Upper lobe of left lung (tissue), 6 donors: Measurements from ENCODE around the gene AKAP11. TPM values are rescaled to one million over a fixed set of nuclear protein-coding genes. Genes with fewer than 3 reads are reported as not detected.

Experiments used
- ATAC-seq, 2 donors: fragments of 200-7000 bp; cut with Tn5 transposase; one replicate each; pipeline ENCODE4 v1.9.1; 2022; ENCODE audit warnings: mild to moderate bottlenecking in 2 of 2, moderate library complexity in 2 of 2; ENCODE audit not compliant: low FRiP score in 2 of 2
- DNase-seq, 2 donors: peaks; one replicate each; pipeline ENCODE4 v3.0.0-alpha.2; 2019 to 2020
- H3K27ac ChIP-seq, 4 donors: fragments of 200-600 bp; sonication (generic); one replicate each; pipeline ENCODE4 v1.5.1; 2016 to 2019
- H3K27me3 ChIP-seq, 4 donors: fragments of 200-600 bp; sonication (generic); one replicate each; pipeline ENCODE4 v1.5.1; 2017 to 2019
- H3K36me3 ChIP-seq, 4 donors: fragments of 200-600 bp; sonication (generic); one replicate each; pipeline ENCODE4 v1.5.1; 2016 to 2019
- H3K4me1 ChIP-seq, 4 donors: fragments of 200-600 bp; sonication (generic); one replicate each; pipeline ENCODE4 v1.5.1; 2018 to 2019
- H3K4me3 ChIP-seq, 4 donors: fragments of 200-600 bp; sonication (generic); one replicate each; pipeline ENCODE4 v1.5.1; 2017 to 2019; ENCODE audit warnings: mild to moderate bottlenecking in 2 of 4, moderate library complexity in 1 of 4
- H3K9me3 ChIP-seq, 4 donors: fragments of 200-600 bp; sonication (generic); one replicate each; pipeline ENCODE4 v1.5.1; 2018 to 2019
- EP300 ChIP-seq, 4 donors: sonication (generic); formaldehyde crosslinking; IDR thresholded peaks; one replicate each; pipeline ENCODE4 v1.5.1; 2017; ENCODE audit warnings: antibody characterized with exemption in 4 of 4, control low read depth in 2 of 4
- POLR2A ChIP-seq, 4 donors: fragments of 450-650 bp; IDR thresholded peaks; one replicate each; pipeline ENCODE4 v1.5.1; 2016 to 2017; ENCODE audit warnings: antibody characterized with exemption in 4 of 4, mild to moderate bottlenecking in 2 of 4
- POLR2AphosphoS5 ChIP-seq, 2 donors: sonication (generic); formaldehyde crosslinking; IDR thresholded peaks; one replicate each; pipeline ENCODE4 v1.5.1; 2017; ENCODE audit warnings: antibody characterized with exemption in 2 of 2
- WGBS, 2 donors: methylation state at CpG; one replicate each; pipeline ENCODE4 v1.1.5; 2017 to 2018; 5-methylcytosine and 5-hydroxymethylcytosine counted together
- total RNA-seq, 6 donors: library from RNA; depleted of rRNA in 4 of 6; stranded (reverse); fragments of >200 nt in 4 of 6; gene quantifications; one replicate each; pipeline versions ENCODE4 v1.1.0 to v1.2.1, GENCODE V29; 2016 to 2021
- TF ChIP-seq, protein P1 (sequence below), 6 experiments: fragments of 450-650 bp in 4 of 6; fragments of 200-600 bp in 2 of 6; sonication (generic) in 2 of 6; IDR thresholded peaks; one replicate each; pipeline ENCODE4 v1.5.1; 2016 to 2019; ENCODE audit warnings: antibody characterized with exemption in 6 of 6
- donor health status: DM: no; HTN: no; CAD: no; lungs with moderate emphysema.
- donor health status: DM: no; HTN: yes; CAD: no; lungs with severe emphysema.

AKAP11 gene
- total RNA-seq, 6 donors from 2014 or later: 22.8 to 72.2 (median 25.9) TPM

DNA sequence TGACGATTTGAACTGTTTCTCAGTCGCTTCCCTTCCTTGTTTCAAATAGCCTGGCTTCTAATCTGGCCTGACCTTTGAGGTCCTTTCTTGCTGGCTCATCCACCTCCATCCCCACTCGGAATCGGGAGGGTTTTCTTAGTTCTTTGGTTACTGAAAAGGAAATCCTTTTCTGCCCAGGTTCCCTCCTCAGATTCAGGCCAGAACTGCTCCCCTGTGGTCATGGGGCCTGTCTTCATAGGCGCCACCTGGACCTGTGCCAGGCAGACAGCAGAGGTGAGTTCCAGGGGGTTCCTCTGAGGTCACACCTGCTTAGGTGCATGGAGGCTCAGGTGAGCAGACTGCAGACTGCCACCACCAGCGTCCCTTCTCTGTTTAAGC, 62.4 kb downstream of the AKAP11 start:
- H3K9me3 ChIP-seq: no peaks in the 10 kb centered on the region
- H3K27ac ChIP-seq: no peak overlapping the region
- WGBS, 2 donors: 52 to 60% methylated on average over 6 of the region's 6 CpGs
- no peak for ATAC-seq
- DNase-seq: no peak
- H3K36me3 ChIP-seq: no peaks in the 10 kb centered on the region
- H3K4me3 ChIP-seq: no peak overlapping the region
- H3K27me3 ChIP-seq: no peaks in the 10 kb centered on the region
- TF ChIP-seq EP300 (IDR thresholded peaks at IDR 0.05) (no peak), POLR2A (IDR thresholded peaks at IDR 0.05) (no peak), POLR2AphosphoS5 (IDR thresholded peaks at IDR 0.05) (no peak)
- TF ChIP-seq, protein P1, sequence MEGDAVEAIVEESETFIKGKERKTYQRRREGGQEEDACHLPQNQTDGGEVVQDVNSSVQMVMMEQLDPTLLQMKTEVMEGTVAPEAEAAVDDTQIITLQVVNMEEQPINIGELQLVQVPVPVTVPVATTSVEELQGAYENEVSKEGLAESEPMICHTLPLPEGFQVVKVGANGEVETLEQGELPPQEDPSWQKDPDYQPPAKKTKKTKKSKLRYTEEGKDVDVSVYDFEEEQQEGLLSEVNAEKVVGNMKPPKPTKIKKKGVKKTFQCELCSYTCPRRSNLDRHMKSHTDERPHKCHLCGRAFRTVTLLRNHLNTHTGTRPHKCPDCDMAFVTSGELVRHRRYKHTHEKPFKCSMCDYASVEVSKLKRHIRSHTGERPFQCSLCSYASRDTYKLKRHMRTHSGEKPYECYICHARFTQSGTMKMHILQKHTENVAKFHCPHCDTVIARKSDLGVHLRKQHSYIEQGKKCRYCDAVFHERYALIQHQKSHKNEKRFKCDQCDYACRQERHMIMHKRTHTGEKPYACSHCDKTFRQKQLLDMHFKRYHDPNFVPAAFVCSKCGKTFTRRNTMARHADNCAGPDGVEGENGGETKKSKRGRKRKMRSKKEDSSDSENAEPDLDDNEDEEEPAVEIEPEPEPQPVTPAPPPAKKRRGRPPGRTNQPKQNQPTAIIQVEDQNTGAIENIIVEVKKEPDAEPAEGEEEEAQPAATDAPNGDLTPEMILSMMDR (IDR thresholded peaks at IDR 0.05): no peak
- no peaks in the 10 kb centered on the region for H3K4me1 ChIP-seq

GRCh38 chr13:42337808-42338600, 66.1 kb downstream of the AKAP11 start:
- H3K9me3 ChIP-seq: no peaks in the 10 kb centered on the region
- no peak for ATAC-seq
- WGBS, 2 donors: 87 to 89% methylated on average over 7 of the region's 7 CpGs

GRCh38 chr13:42345367-42345766, 73.4 kb downstream of the AKAP11 start:
- TF ChIP-seq POLR2AphosphoS5 (IDR thresholded peaks at IDR 0.05) (no peak), EP300 (IDR thresholded peaks at IDR 0.05) (no peak), POLR2A (IDR thresholded peaks at IDR 0.05) (no peak)
- TF ChIP-seq, protein P1 (IDR thresholded peaks at IDR 0.05): no peak
- DNase-seq: no peak
- 84 to 89% methylated on average over 3 of the region's 3 CpGs for WGBS, 2 donors

More at GRCh38 chr13:42337808-42338600, 66.1 kb downstream of the AKAP11 start:
- DNase-seq: no peak
- no peak overlapping the region for H3K4me3 ChIP-seq
- H3K36me3 ChIP-seq: no peaks in the 10 kb centered on the region
- no peaks in the 10 kb centered on the region for H3K4me1 ChIP-seq
- H3K27ac ChIP-seq: no peak overlapping the region
- no peaks in the 10 kb centered on the region for H3K27me3 ChIP-seq
- TF ChIP-seq, protein P1 (IDR thresholded peaks at IDR 0.05): no peak
- TF ChIP-seq POLR2AphosphoS5 (IDR thresholded peaks at IDR 0.05) (no peak), POLR2A (IDR thresholded peaks at IDR 0.05) (no peak), EP300 (IDR thresholded peaks at IDR 0.05) (no peak)

GRCh38 chr13:42348576-42348975, 76.6 kb downstream of the AKAP11 start:
- no peaks in the 10 kb centered on the region for H3K27me3 ChIP-seq
- TF ChIP-seq POLR2A (IDR thresholded peaks at IDR 0.05): no peak
- TF ChIP-seq, protein P1 (IDR thresholded peaks at IDR 0.05): no peak
- no peak for TF ChIP-seq EP300 (IDR thresholded peaks at IDR 0.05)
- no peak for TF ChIP-seq POLR2AphosphoS5 (IDR thresholded peaks at IDR 0.05)
- 77 to 87% methylated on average over 4 of the region's 4 CpGs for WGBS, 2 donors
- H3K27ac ChIP-seq: no peak overlapping the region
- H3K4me1 ChIP-seq: no peaks in the 10 kb centered on the region
- ATAC-seq: no peak
- no peak overlapping the region for H3K4me3 ChIP-seq
- DNase-seq: no peak
- H3K9me3 ChIP-seq: no peaks in the 10 kb centered on the region
- no peaks in the 10 kb centered on the region for H3K36me3 ChIP-seq

More at GRCh38 chr13:42345367-42345766, 73.4 kb downstream of the AKAP11 start:
- Histone ChIP-seq H3K4me1 (no peaks in the 10 kb centered on the region), H3K27ac (no peak overlapping the region), H3K9me3 (no peaks in the 10 kb centered on the region), H3K4me3 (no peak overlapping the region), H3K27me3 (no peaks in the 10 kb centered on the region), H3K36me3 (no peaks in the 10 kb centered on the region)
- ATAC-seq: no peak

GRCh38 chr13:42350141-42350540, 78.2 kb downstream of the AKAP11 start:
- DNase-seq (no peak), ATAC-seq (peak in 1 of 2 donors; percentile 12)
- 71 to 72% methylated on average over 4 of the region's 4 CpGs for WGBS, 2 donors
- H3K4me1 ChIP-seq: no peaks in the 10 kb centered on the region
- no peaks in the 10 kb centered on the region for H3K9me3 ChIP-seq
- TF ChIP-seq EP300 (IDR thresholded peaks at IDR 0.05): no peak
- no peak for TF ChIP-seq POLR2A (IDR thresholded peaks at IDR 0.05)
- no peak for TF ChIP-seq POLR2AphosphoS5 (IDR thresholded peaks at IDR 0.05)
- TF ChIP-seq, protein P1 (IDR thresholded peaks at IDR 0.05): no peak
- H3K36me3 ChIP-seq: no peaks in the 10 kb centered on the region
- no peak overlapping the region for H3K4me3 ChIP-seq
- H3K27me3 ChIP-seq: no peaks in the 10 kb centered on the region
- H3K27ac ChIP-seq: no peak overlapping the region
